ENCODE data around the gene SCG5.

DNA sequence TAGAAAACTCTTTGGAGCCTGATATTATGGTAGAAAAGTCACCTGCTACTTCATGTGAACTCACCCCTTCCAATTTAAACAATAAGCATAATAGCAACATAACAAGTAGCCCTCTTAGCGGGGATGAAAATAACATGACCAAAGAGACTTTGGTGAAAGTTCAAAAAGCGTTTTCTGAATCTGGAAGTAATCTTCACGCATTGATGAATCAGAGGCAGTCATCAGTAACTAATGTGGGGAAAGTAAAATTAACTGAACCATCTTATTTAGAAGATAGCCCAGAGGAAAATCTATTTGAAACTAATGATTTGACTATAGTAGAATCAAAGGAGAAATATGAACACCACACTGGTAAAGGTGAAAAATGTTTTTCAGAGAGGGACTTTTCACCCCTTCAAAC, 5.1 kb upstream of the SCG5 start:
- TF ChIP-seq POLR2A (IDR thresholded peaks at IDR 0.05) (no peak), CTCF (IDR thresholded peaks at IDR 0.05) (no peak)

Measured in vagina (tissue), 2 donors.